Stomach (tissue), 4 donors: ENCODE results near the gene DPP10.

Source experiments
- EP300 ChIP-seq: sonication (generic); formaldehyde crosslinking; IDR thresholded peaks from one replicate; pipeline ENCODE4 v1.6.1; 2017; ENCODE audit warnings: antibody characterized with exemption
- POLR2AphosphoS5 ChIP-seq, 3 donors: sonication (generic); formaldehyde crosslinking; IDR thresholded peaks; one replicate each; pipeline ENCODE4 v1.6.1; 2016; ENCODE audit warnings: antibody characterized with exemption in 3 of 3
- TF ChIP-seq, protein P1 (sequence below), 7 experiments: fragments of 450-650 bp in 4 of 7; fragments of 200-600 bp in 3 of 7; sonication (generic) in 3 of 7; IDR thresholded peaks; one replicate each; pipeline ENCODE4 v1.5.1; 2016 to 2019; ENCODE audit warnings: antibody characterized with exemption in 7 of 7, control low read depth in 2 of 7, mild to moderate bottlenecking in 1 of 7

DNA sequence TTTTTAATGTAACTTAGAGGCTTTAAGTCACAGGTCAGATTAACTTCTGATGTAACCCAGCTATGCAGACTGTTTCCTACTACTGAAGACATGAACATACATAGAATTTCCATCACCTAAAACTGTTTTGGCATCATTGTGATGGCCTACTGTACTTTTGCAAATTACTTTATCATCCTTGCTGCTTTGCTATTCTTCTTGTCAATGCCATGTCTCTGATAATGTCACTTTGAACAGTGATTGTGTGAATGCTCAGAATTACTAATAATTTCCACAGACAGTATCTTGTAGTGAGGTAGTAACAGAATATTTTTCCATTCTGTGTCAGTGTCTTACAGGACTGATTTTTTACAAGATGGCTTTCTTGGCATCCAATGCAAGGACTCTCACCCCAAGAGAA lies 663.5 kb downstream of the DPP10 start:
- TF ChIP-seq, protein P1, sequence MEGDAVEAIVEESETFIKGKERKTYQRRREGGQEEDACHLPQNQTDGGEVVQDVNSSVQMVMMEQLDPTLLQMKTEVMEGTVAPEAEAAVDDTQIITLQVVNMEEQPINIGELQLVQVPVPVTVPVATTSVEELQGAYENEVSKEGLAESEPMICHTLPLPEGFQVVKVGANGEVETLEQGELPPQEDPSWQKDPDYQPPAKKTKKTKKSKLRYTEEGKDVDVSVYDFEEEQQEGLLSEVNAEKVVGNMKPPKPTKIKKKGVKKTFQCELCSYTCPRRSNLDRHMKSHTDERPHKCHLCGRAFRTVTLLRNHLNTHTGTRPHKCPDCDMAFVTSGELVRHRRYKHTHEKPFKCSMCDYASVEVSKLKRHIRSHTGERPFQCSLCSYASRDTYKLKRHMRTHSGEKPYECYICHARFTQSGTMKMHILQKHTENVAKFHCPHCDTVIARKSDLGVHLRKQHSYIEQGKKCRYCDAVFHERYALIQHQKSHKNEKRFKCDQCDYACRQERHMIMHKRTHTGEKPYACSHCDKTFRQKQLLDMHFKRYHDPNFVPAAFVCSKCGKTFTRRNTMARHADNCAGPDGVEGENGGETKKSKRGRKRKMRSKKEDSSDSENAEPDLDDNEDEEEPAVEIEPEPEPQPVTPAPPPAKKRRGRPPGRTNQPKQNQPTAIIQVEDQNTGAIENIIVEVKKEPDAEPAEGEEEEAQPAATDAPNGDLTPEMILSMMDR (IDR thresholded peaks at IDR 0.05), result no peak
- TF ChIP-seq POLR2AphosphoS5 (IDR thresholded peaks at IDR 0.05) (no peak), EP300 (no peak)
